GM10266 (cell line): ENCODE measurements around the gene COL12A1.

Experiments used
- DNase-seq: peaks from one replicate; pipeline ENCODE4 v3.0.0; 2012; ENCODE audit errors: extremely low spot score
- CTCF ChIP-seq: IDR thresholded peaks from 2 replicates; pipeline ENCODE4 v1.5.1; 2012; ENCODE audit warnings: mild to moderate bottlenecking, low read depth; ENCODE audit not compliant: control insufficient read depth, insufficient read depth; ENCODE audit errors: missing control alignments

The COL12A1 gene

GRCh38 chr6:75223428-75223827 lies 17.6 kb upstream of the COL12A1 start:
- DNase-seq = no peak
- no peak for TF ChIP-seq CTCF

- DNase-seq = no peak
These were observed 16.4 kb upstream of the COL12A1 start for GRCh38 chr6:75222261-75222660.

GRCh38 chr6:75221116-75221515 lies 15.3 kb upstream of the COL12A1 start:
- no peak for DNase-seq
- no peak for TF ChIP-seq CTCF

More at GRCh38 chr6:75222261-75222660, 16.4 kb upstream of the COL12A1 start:
- no peak for TF ChIP-seq CTCF

GRCh38 chr6:75220357-75220756 lies 14.5 kb upstream of the COL12A1 start:
- no peak for DNase-seq
- no peak for TF ChIP-seq CTCF

GRCh38 chr6:75219263-75219662 lies 13.4 kb upstream of the COL12A1 start:
- TF ChIP-seq CTCF = no peak
- no peak for DNase-seq

GRCh38 chr6:75217193-75217592 lies 11.3 kb upstream of the COL12A1 start:
- TF ChIP-seq CTCF = no peak
- no peak for DNase-seq

- TF ChIP-seq CTCF = no peak
- DNase-seq = no peak
These were observed 9.4 kb upstream of the COL12A1 start for GRCh38 chr6:75215291-75215690.

- peak; percentile 10 for DNase-seq
- no peak for TF ChIP-seq CTCF
These were observed 7.9 kb upstream of the COL12A1 start for GRCh38 chr6:75213732-75214131.
